ENCODE measurements around the gene CAMK1D. TPM values are rescaled to one million over a fixed set of nuclear protein-coding genes. Genes with fewer than 3 reads are reported as not detected.
"Not testable (repeated sequence)": the region's sequence is repeated elsewhere in the genome, so short reads cannot be mapped to it uniquely, and the experiment has no call there.

Gene CAMK1D
- total RNA-seq, 2 experiments from 2014 or later = 28.8 to 35.3 TPM

- H3K4me1 ChIP-seq (ENCODE audit: insufficient read depth, low read length) = peaks cover 25% of the 10 kb centered on the region
- ChIA-PET CTCF (interaction anchor here (0.7 kb wide), 1 partner anchor 103 kb away, joined by 3 read pairs; no protein-coding TSS in a partner anchor), POLR2A (interaction anchor here (3.5 kb wide), 1 partner anchor 11 kb away, joined by 32 read pairs; the partner anchor contains the start of gene CAMK1D)
- Mint-ChIP-seq H3K27me3 (no peaks in the 10 kb centered on the region), H3K27ac (no peak overlapping the region), H3K9me3 (no peaks in the 10 kb centered on the region), H3K36me3 (ENCODE audit: low read depth) (peaks cover 8% of the 10 kb centered on the region), H3K4me1 (ENCODE audit: low read depth) (peaks cover 56% of the 10 kb centered on the region), H3K4me3 (no peak overlapping the region)
- no peak overlapping the region for H3K27ac ChIP-seq (ENCODE audit: low read depth in 1 of 2, low read length in 2 of 2)
- TF ChIP-seq, protein P1, sequence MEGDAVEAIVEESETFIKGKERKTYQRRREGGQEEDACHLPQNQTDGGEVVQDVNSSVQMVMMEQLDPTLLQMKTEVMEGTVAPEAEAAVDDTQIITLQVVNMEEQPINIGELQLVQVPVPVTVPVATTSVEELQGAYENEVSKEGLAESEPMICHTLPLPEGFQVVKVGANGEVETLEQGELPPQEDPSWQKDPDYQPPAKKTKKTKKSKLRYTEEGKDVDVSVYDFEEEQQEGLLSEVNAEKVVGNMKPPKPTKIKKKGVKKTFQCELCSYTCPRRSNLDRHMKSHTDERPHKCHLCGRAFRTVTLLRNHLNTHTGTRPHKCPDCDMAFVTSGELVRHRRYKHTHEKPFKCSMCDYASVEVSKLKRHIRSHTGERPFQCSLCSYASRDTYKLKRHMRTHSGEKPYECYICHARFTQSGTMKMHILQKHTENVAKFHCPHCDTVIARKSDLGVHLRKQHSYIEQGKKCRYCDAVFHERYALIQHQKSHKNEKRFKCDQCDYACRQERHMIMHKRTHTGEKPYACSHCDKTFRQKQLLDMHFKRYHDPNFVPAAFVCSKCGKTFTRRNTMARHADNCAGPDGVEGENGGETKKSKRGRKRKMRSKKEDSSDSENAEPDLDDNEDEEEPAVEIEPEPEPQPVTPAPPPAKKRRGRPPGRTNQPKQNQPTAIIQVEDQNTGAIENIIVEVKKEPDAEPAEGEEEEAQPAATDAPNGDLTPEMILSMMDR (IDR thresholded peaks at IDR 0.05) = no peak
- ATAC-seq (ENCODE audit: poor library complexity) (no peak), DNase-seq (no peak)
- no peaks in the 10 kb centered on the region for H3K36me3 ChIP-seq (ENCODE audit: insufficient read depth, low read length)
- H3K27me3 ChIP-seq (ENCODE audit: control insufficient read depth in 1 of 2, insufficient read depth in 2 of 2, low read length in 2 of 2) = no peaks in the 10 kb centered on the region
- intact Hi-C loops (cut with DNase I, micrococcal nuclease) = no loop called here
- peaks cover 0 to 3% of the 10 kb centered on the region in 2 experiments for H3K9me3 ChIP-seq (ENCODE audit: control insufficient read depth in 1 of 2, insufficient read depth in 1 of 2, low read length in 2 of 2)
- H3K4me3 ChIP-seq (ENCODE audit: low read length) = no peak overlapping the region
These were observed 11.1 kb downstream of the CAMK1D start for GRCh38 chr10:12360461-12360860.

- H3K27ac Mint-ChIP-seq; H3K27me3 ChIP-seq (ENCODE audit: control insufficient read depth in 1 of 2, insufficient read depth in 2 of 2, low read length in 2 of 2); intact Hi-C loops (cut with DNase I, micrococcal nuclease); H3K36me3 ChIP-seq (ENCODE audit: insufficient read depth, low read length); ATAC-seq (ENCODE audit: poor library complexity); H3K9me3 Mint-ChIP-seq; H3K36me3 Mint-ChIP-seq (ENCODE audit: low read depth); H3K4me3 ChIP-seq (ENCODE audit: low read length); H3K27me3 Mint-ChIP-seq; H3K4me3 Mint-ChIP-seq; POLR2A ChIA-PET; H3K27ac ChIP-seq (ENCODE audit: low read depth in 1 of 2, low read length in 2 of 2); DNase-seq; H3K9me3 ChIP-seq (ENCODE audit: control insufficient read depth in 1 of 2, insufficient read depth in 1 of 2, low read length in 2 of 2): not testable (repeated sequence)
- peaks cover 31% of the 10 kb centered on the region for H3K4me1 ChIP-seq (ENCODE audit: insufficient read depth, low read length)
- CTCF ChIA-PET = interaction anchor here (0.7 kb wide), 1 partner anchor 102 kb away, joined by 3 read pairs; no protein-coding TSS in a partner anchor
- peaks cover 57% of the 10 kb centered on the region for H3K4me1 Mint-ChIP-seq (ENCODE audit: low read depth)
These were observed 11.8 kb downstream of the CAMK1D start for GRCh38 chr10:12361115-12361514.

DNA sequence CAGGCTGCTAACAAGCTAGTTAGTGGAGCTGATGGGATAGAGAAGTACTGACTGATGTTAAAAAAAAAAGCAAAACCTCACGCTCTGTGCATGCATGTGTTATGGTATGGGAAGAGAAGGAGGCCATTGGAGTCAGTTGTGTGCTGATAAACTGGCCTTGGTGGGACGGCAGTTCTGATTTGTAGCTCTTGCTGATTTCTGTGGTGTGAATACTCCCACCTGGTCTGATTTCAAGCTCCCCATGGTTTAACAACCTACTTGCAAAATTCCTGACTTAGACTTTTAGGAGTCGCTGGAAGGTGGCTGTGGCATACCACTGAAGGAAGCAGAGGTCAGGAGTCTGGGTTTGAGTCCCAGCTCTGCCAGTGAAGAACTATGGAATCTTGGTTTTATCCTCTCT lies 15.2 kb downstream of the CAMK1D start:
- H3K27me3 Mint-ChIP-seq = no peaks in the 10 kb centered on the region
- Histone ChIP-seq H3K4me1 (ENCODE audit: insufficient read depth, low read length) (peaks cover 25% of the 10 kb centered on the region), H3K4me3 (ENCODE audit: low read length) (no peak overlapping the region), H3K36me3 (ENCODE audit: insufficient read depth, low read length) (no peaks in the 10 kb centered on the region), H3K9me3 (ENCODE audit: control insufficient read depth in 1 of 2, insufficient read depth in 1 of 2, low read length in 2 of 2) (peaks cover 0 to 3% of the 10 kb centered on the region in 2 experiments), H3K27me3 (ENCODE audit: control insufficient read depth in 1 of 2, insufficient read depth in 2 of 2, low read length in 2 of 2) (no peaks in the 10 kb centered on the region), H3K27ac (ENCODE audit: low read depth in 1 of 2, low read length in 2 of 2) (no peak overlapping the region)
- no peak for DNase-seq
- intact Hi-C loops (cut with DNase I, micrococcal nuclease) = no loop called here
- H3K4me1 Mint-ChIP-seq (ENCODE audit: low read depth) = peaks cover 52% of the 10 kb centered on the region
- ChIA-PET POLR2A (interaction anchor here (3.2 kb wide), 1 partner anchor 14 kb away, joined by 27 read pairs; the partner anchor contains the start of gene CAMK1D), CTCF (no interaction called here)
- H3K9me3 Mint-ChIP-seq = no peaks in the 10 kb centered on the region
- ATAC-seq (ENCODE audit: poor library complexity) = no peak
- H3K27ac Mint-ChIP-seq = no peak overlapping the region
- H3K36me3 Mint-ChIP-seq (ENCODE audit: low read depth) = peaks cover 10% of the 10 kb centered on the region
- TF ChIP-seq, protein P1 (IDR thresholded peaks at IDR 0.05) = no peak
- no peak overlapping the region for H3K4me3 Mint-ChIP-seq

DNA sequence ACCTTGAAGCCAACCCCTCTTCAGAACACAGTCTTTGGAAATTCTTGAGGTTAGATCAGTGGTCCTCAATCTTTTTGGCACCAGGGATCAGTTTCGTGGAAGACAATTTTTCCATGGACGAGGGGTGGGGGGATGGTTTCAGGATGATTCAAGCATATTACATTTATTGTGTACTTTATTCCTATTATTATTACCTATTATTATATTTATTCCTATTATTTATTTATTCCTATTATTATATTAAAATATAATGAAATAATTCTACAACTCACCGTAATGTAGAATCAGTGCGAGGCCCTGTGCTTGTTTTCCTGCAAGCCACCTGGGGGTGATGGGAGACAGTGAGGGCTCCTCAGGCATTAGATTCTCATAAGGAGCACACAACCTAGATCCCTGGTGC lies 17.9 kb downstream of the CAMK1D start:
- Mint-ChIP-seq H3K27ac (peak overlapping the region; percentile 61), H3K4me3 (no peak overlapping the region), H3K27me3 (no peaks in the 10 kb centered on the region), H3K9me3 (no peaks in the 10 kb centered on the region), H3K36me3 (ENCODE audit: low read depth) (peaks cover 4% of the 10 kb centered on the region), H3K4me1 (ENCODE audit: low read depth) (peaks cover 32% of the 10 kb centered on the region)
- ChIA-PET CTCF (no interaction called here), POLR2A (interaction anchor here (0.9 to 3.2 kb wide), 2 partner anchors 17 to 285 kb away, joined by 3 to 27 read pairs; partner anchors contain the start of gene CAMK1D)
- DNase-seq (no peak), ATAC-seq (ENCODE audit: poor library complexity) (no peak)
- H3K27ac ChIP-seq (ENCODE audit: low read depth in 1 of 2, low read length in 2 of 2) = no peak overlapping the region
- H3K27me3 ChIP-seq (ENCODE audit: control insufficient read depth in 1 of 2, insufficient read depth in 2 of 2, low read length in 2 of 2) = no peaks in the 10 kb centered on the region
- no peak overlapping the region for H3K4me3 ChIP-seq (ENCODE audit: low read length)
- peaks cover 0 to 3% of the 10 kb centered on the region in 2 experiments for H3K9me3 ChIP-seq (ENCODE audit: control insufficient read depth in 1 of 2, insufficient read depth in 1 of 2, low read length in 2 of 2)
- no peaks in the 10 kb centered on the region for H3K36me3 ChIP-seq (ENCODE audit: insufficient read depth, low read length)
- H3K4me1 ChIP-seq (ENCODE audit: insufficient read depth, low read length) = peaks cover 25% of the 10 kb centered on the region
- intact Hi-C loops (cut with DNase I, micrococcal nuclease) = no loop called here
- TF ChIP-seq, protein P1 (IDR thresholded peaks at IDR 0.05) = no peak

Measured in CD4-positive, alpha-beta T cell (primary cell).